ENCODE data around the gene MDN1. TPM values are rescaled to one million over a fixed set of nuclear protein-coding genes. Genes with fewer than 3 reads are reported as not detected.
"Not testable (repeated sequence)": the region's sequence is repeated elsewhere in the genome, so short reads cannot be mapped to it uniquely, and the experiment has no call there.

The MDN1 gene
- polyA plus RNA-seq, 1 donor = 23.6 TPM

- H3K9me3 ChIP-seq (ENCODE audit: control insufficient read depth, low read depth, low read length) = no peaks in the 10 kb centered on the region
- DNase-seq = no peak
- 80% methylated on average over 1 of the region's 3 CpGs for WGBS (ENCODE audit: insufficient coverage, low lambda C conversion rate)
- H3K36me3 ChIP-seq (ENCODE audit: control insufficient read depth, insufficient read depth, low read length) = peaks cover 51% of the 10 kb centered on the region
- no peak overlapping the region for H3K4me3 ChIP-seq (ENCODE audit: low read length)
- H3K4me1 ChIP-seq (ENCODE audit: control insufficient read depth, insufficient read depth, low read length) = peaks cover 5% of the 10 kb centered on the region
- no peak overlapping the region for H3K27ac ChIP-seq (ENCODE audit: low read length)
- no peaks in the 10 kb centered on the region for H3K27me3 ChIP-seq (ENCODE audit: control insufficient read depth, insufficient read depth, low read length)
These were observed 176.6 kb downstream of the MDN1 start for GRCh38 chr6:89642956-89643355.

- H3K27me3 ChIP-seq (ENCODE audit: control insufficient read depth, insufficient read depth, low read length); DNase-seq; H3K4me1 ChIP-seq (ENCODE audit: control insufficient read depth, insufficient read depth, low read length); H3K4me3 ChIP-seq (ENCODE audit: low read length); H3K27ac ChIP-seq (ENCODE audit: low read length); H3K9me3 ChIP-seq (ENCODE audit: control insufficient read depth, low read depth, low read length): not testable (repeated sequence)
- no CpG with 5 or more reads among the region's 3 CpGs for WGBS (ENCODE audit: insufficient coverage, low lambda C conversion rate)
- H3K36me3 ChIP-seq (ENCODE audit: control insufficient read depth, insufficient read depth, low read length) = peaks cover 37% of the 10 kb centered on the region
These were observed 178.0 kb downstream of the MDN1 start for GRCh38 chr6:89641581-89641980.

- Histone ChIP-seq H3K27ac (ENCODE audit: low read length) (no peak overlapping the region), H3K9me3 (ENCODE audit: control insufficient read depth, low read depth, low read length) (no peaks in the 10 kb centered on the region), H3K36me3 (ENCODE audit: control insufficient read depth, insufficient read depth, low read length) (peaks cover 35% of the 10 kb centered on the region), H3K4me1 (ENCODE audit: control insufficient read depth, insufficient read depth, low read length) (peaks cover 7% of the 10 kb centered on the region), H3K27me3 (ENCODE audit: control insufficient read depth, insufficient read depth, low read length) (no peaks in the 10 kb centered on the region), H3K4me3 (ENCODE audit: low read length) (no peak overlapping the region)
- WGBS (ENCODE audit: insufficient coverage, low lambda C conversion rate) = no CpG with 5 or more reads among the region's 4 CpGs
- DNase-seq = no peak
These were observed 178.8 kb downstream of the MDN1 start for GRCh38 chr6:89640804-89641203.

GRCh38 chr6:89638320-89639195 lies 181.0 kb downstream of the MDN1 start, which contains the start of gene LYRM2:
TSS of gene LYRM2 (minus strand) at chr6:89638747. CDS start at chr6:89638716, 31 bp downstream.
- peak; percentile 93 to 96 for DNase-seq
- 40% methylated on average over 1 of the region's 58 CpGs for WGBS (ENCODE audit: insufficient coverage, low lambda C conversion rate)
- peak within 1 kb of the TSS; percentile 94 for H3K27ac ChIP-seq (ENCODE audit: low read length)

GRCh38 chr6:89637960-89638319 lies 181.7 kb downstream of the MDN1 start:
- H3K27ac ChIP-seq (ENCODE audit: low read length) = peak overlapping the region; percentile 94
- peak overlapping the region; percentile 92 for H3K4me3 ChIP-seq (ENCODE audit: low read length)
- no peaks in the 10 kb centered on the region for H3K27me3 ChIP-seq (ENCODE audit: control insufficient read depth, insufficient read depth, low read length)
- no CpG with 5 or more reads among the region's 7 CpGs for WGBS (ENCODE audit: insufficient coverage, low lambda C conversion rate)
- H3K4me1 ChIP-seq (ENCODE audit: control insufficient read depth, insufficient read depth, low read length) = peaks cover 7% of the 10 kb centered on the region
- no peak for DNase-seq
- peaks cover 21% of the 10 kb centered on the region for H3K36me3 ChIP-seq (ENCODE audit: control insufficient read depth, insufficient read depth, low read length)
- no peaks in the 10 kb centered on the region for H3K9me3 ChIP-seq (ENCODE audit: control insufficient read depth, low read depth, low read length)

More at GRCh38 chr6:89638320-89639195, 181.0 kb downstream of the MDN1 start, which contains the start of gene LYRM2:
- Histone ChIP-seq H3K4me1 (ENCODE audit: control insufficient read depth, insufficient read depth, low read length) (peaks cover 7% of the 10 kb centered on the region), H3K36me3 (ENCODE audit: control insufficient read depth, insufficient read depth, low read length) (peaks cover 27% of the 10 kb centered on the region), H3K9me3 (ENCODE audit: control insufficient read depth, low read depth, low read length) (no peaks in the 10 kb centered on the region), H3K27me3 (ENCODE audit: control insufficient read depth, insufficient read depth, low read length) (no peaks in the 10 kb centered on the region), H3K4me3 (ENCODE audit: low read length) (peak within 1 kb of the TSS; percentile 92)

- WGBS (ENCODE audit: insufficient coverage, low lambda C conversion rate) = 100% methylated on average over 1 of the region's 3 CpGs
These were observed 183.2 kb downstream of the MDN1 start for GRCh38 chr6:89636412-89636811.

GRCh38 chr6:89630488-89630887 lies 189.1 kb downstream of the MDN1 start:
- Histone ChIP-seq H3K4me1 (ENCODE audit: control insufficient read depth, insufficient read depth, low read length) (no peaks in the 10 kb centered on the region), H3K27ac (ENCODE audit: low read length) (no peak overlapping the region), H3K36me3 (ENCODE audit: control insufficient read depth, insufficient read depth, low read length) (peaks cover 5% of the 10 kb centered on the region), H3K4me3 (ENCODE audit: low read length) (no peak overlapping the region), H3K27me3 (ENCODE audit: control insufficient read depth, insufficient read depth, low read length) (no peaks in the 10 kb centered on the region), H3K9me3 (ENCODE audit: control insufficient read depth, low read depth, low read length) (no peaks in the 10 kb centered on the region)
- no peak for DNase-seq
- WGBS (ENCODE audit: insufficient coverage, low lambda C conversion rate) = no CpG with 5 or more reads among the region's 9 CpGs

More at GRCh38 chr6:89636412-89636811, 183.2 kb downstream of the MDN1 start:
- peaks cover 12% of the 10 kb centered on the region for H3K36me3 ChIP-seq (ENCODE audit: control insufficient read depth, insufficient read depth, low read length)
- not testable (repeated sequence) for H3K4me1 ChIP-seq (ENCODE audit: control insufficient read depth, insufficient read depth, low read length); H3K9me3 ChIP-seq (ENCODE audit: control insufficient read depth, low read depth, low read length); H3K4me3 ChIP-seq (ENCODE audit: low read length); DNase-seq; H3K27ac ChIP-seq (ENCODE audit: low read length); H3K27me3 ChIP-seq (ENCODE audit: control insufficient read depth, insufficient read depth, low read length)

- Histone ChIP-seq H3K9me3 (ENCODE audit: control insufficient read depth, low read depth, low read length) (no peaks in the 10 kb centered on the region), H3K4me3 (ENCODE audit: low read length) (no peak overlapping the region), H3K36me3 (ENCODE audit: control insufficient read depth, insufficient read depth, low read length) (no peaks in the 10 kb centered on the region), H3K27me3 (ENCODE audit: control insufficient read depth, insufficient read depth, low read length) (no peaks in the 10 kb centered on the region), H3K4me1 (ENCODE audit: control insufficient read depth, insufficient read depth, low read length) (no peaks in the 10 kb centered on the region), H3K27ac (ENCODE audit: low read length) (no peak overlapping the region)
- no peak for DNase-seq
- no CpG with 5 or more reads among the region's 8 CpGs for WGBS (ENCODE audit: insufficient coverage, low lambda C conversion rate)
These were observed 195.8 kb downstream of the MDN1 start for GRCh38 chr6:89623749-89624148.

GRCh38 chr6:89619567-89619966 lies 200.0 kb downstream of the MDN1 start:
- no peak for DNase-seq
- no peaks in the 10 kb centered on the region for H3K4me1 ChIP-seq (ENCODE audit: control insufficient read depth, insufficient read depth, low read length)
- H3K9me3 ChIP-seq (ENCODE audit: control insufficient read depth, low read depth, low read length) = no peaks in the 10 kb centered on the region
- H3K36me3 ChIP-seq (ENCODE audit: control insufficient read depth, insufficient read depth, low read length) = no peaks in the 10 kb centered on the region
- H3K27ac ChIP-seq (ENCODE audit: low read length) = no peak overlapping the region
- H3K27me3 ChIP-seq (ENCODE audit: control insufficient read depth, insufficient read depth, low read length) = no peaks in the 10 kb centered on the region
- no peak overlapping the region for H3K4me3 ChIP-seq (ENCODE audit: low read length)
- WGBS (ENCODE audit: insufficient coverage, low lambda C conversion rate) = 75% methylated on average over 1 of the region's 6 CpGs

- WGBS (ENCODE audit: insufficient coverage, low lambda C conversion rate) = no CpG with 5 or more reads among the region's 6 CpGs
- no peaks in the 10 kb centered on the region for H3K36me3 ChIP-seq (ENCODE audit: control insufficient read depth, insufficient read depth, low read length)
- no peaks in the 10 kb centered on the region for H3K27me3 ChIP-seq (ENCODE audit: control insufficient read depth, insufficient read depth, low read length)
- no peaks in the 10 kb centered on the region for H3K9me3 ChIP-seq (ENCODE audit: control insufficient read depth, low read depth, low read length)
- H3K4me1 ChIP-seq (ENCODE audit: control insufficient read depth, insufficient read depth, low read length) = no peaks in the 10 kb centered on the region
- no peak overlapping the region for H3K27ac ChIP-seq (ENCODE audit: low read length)
- H3K4me3 ChIP-seq (ENCODE audit: low read length) = no peak overlapping the region
- DNase-seq = no peak
These were observed 201.6 kb downstream of the MDN1 start for GRCh38 chr6:89618026-89618425.

- no peaks in the 10 kb centered on the region for H3K27me3 ChIP-seq (ENCODE audit: control insufficient read depth, insufficient read depth, low read length)
- H3K36me3 ChIP-seq (ENCODE audit: control insufficient read depth, insufficient read depth, low read length) = no peaks in the 10 kb centered on the region
- H3K9me3 ChIP-seq (ENCODE audit: control insufficient read depth, low read depth, low read length) = no peaks in the 10 kb centered on the region
- H3K4me3 ChIP-seq (ENCODE audit: low read length) = no peak overlapping the region
- no CpG with 5 or more reads among the region's 5 CpGs for WGBS (ENCODE audit: insufficient coverage, low lambda C conversion rate)
- no peak overlapping the region for H3K27ac ChIP-seq (ENCODE audit: low read length)
- no peaks in the 10 kb centered on the region for H3K4me1 ChIP-seq (ENCODE audit: control insufficient read depth, insufficient read depth, low read length)
- DNase-seq = no peak
These were observed 203.1 kb downstream of the MDN1 start for GRCh38 chr6:89616531-89616930.
